ENCODE measurements around the gene TSPO.

DNA sequence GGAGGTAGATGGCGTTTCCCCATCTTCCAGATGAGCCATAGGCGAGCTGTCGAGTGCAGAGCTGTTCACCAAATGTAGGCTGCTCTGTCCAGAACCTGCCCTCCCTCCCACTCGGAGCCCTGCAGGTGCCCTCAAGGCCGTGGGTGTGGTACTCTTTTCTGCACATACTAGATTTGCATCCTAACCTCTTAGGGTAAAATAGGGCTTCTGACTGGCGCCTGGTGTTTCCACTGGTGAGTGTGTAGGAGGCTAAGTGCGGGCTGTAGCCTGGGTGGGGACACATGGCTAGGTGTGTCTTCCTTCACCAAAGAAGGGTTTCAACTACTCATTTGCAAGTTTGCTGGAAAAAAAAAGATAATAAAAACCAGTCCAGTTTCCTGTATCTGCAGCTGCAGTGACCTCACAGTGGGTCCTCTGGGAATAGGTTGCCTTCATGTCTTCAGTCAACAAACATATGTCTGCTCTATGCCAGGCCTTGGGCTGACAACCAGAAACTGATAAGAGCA lies 32.4 kb upstream of the TSPO start:
- TF ChIP-seq, protein P1, sequence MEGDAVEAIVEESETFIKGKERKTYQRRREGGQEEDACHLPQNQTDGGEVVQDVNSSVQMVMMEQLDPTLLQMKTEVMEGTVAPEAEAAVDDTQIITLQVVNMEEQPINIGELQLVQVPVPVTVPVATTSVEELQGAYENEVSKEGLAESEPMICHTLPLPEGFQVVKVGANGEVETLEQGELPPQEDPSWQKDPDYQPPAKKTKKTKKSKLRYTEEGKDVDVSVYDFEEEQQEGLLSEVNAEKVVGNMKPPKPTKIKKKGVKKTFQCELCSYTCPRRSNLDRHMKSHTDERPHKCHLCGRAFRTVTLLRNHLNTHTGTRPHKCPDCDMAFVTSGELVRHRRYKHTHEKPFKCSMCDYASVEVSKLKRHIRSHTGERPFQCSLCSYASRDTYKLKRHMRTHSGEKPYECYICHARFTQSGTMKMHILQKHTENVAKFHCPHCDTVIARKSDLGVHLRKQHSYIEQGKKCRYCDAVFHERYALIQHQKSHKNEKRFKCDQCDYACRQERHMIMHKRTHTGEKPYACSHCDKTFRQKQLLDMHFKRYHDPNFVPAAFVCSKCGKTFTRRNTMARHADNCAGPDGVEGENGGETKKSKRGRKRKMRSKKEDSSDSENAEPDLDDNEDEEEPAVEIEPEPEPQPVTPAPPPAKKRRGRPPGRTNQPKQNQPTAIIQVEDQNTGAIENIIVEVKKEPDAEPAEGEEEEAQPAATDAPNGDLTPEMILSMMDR (conservative IDR thresholded peaks at IDR 0.05) = no peak
- TF ChIP-seq EZH2 (IDR thresholded peaks at IDR 0.05; ENCODE audit: low read depth) = no peak

Measured in PC-9 (cell line).